Neuronal stem cell (in vitro differentiated cells): ENCODE measurements around the gene STXBP1.

Source experiments
- DNase-seq: peaks from one replicate; pipeline ENCODE4 v3.0.0-alpha.2; 2013; ENCODE audit warnings: low spot score
- H2AFZ ChIP-seq: one replicate; pipeline ENCODE4 v1.6.1; 2013; ENCODE audit warnings: mild to moderate bottlenecking, low read length, inconsistent platforms
- H2AK5ac ChIP-seq: 2 replicates; pipeline ENCODE4 v1.6.1; 2013; ENCODE audit warnings: low read depth, mild to moderate bottlenecking, inconsistent platforms, low read length, moderate library complexity, mixed read lengths
- H2BK120ac ChIP-seq: 2 replicates; pipeline ENCODE4 v1.6.1; 2013; ENCODE audit warnings: low read depth, mild to moderate bottlenecking, inconsistent platforms, low read length, moderate library complexity, mixed read lengths
- H2BK12ac ChIP-seq: one replicate; pipeline ENCODE4 v1.6.1; 2013; ENCODE audit warnings: low read length, inconsistent platforms
- H2BK15ac ChIP-seq: 2 replicates; pipeline ENCODE4 v1.6.1; 2013; ENCODE audit warnings: mild to moderate bottlenecking, low read length, inconsistent platforms, mixed read lengths
- H2BK5ac ChIP-seq: one replicate; pipeline ENCODE4 v1.6.1; 2013; ENCODE audit warnings: inconsistent platforms, mild to moderate bottlenecking, low read length, moderate library complexity
- H3K14ac ChIP-seq: one replicate; pipeline ENCODE4 v1.6.1; 2013; ENCODE audit warnings: low read length, inconsistent platforms
- H3K18ac ChIP-seq: 2 replicates; pipeline ENCODE4 v1.6.1; 2013; ENCODE audit warnings: low read length, inconsistent platforms
- H3K23ac ChIP-seq: 2 replicates; pipeline ENCODE4 v1.6.1; 2013; ENCODE audit warnings: low read depth, mild to moderate bottlenecking, mixed read lengths, low read length, inconsistent platforms; ENCODE audit not compliant: poor library complexity
- H3K27ac ChIP-seq: replicated peaks from 3 replicates; pipeline ENCODE4 v1.5.1; 2013; ENCODE audit warnings: low read length, inconsistent platforms
- H3K27me3 ChIP-seq, 3 experiments: 2 replicates each; pipeline ENCODE4 v1.6.1; 2013; ENCODE audit warnings: low read length in 3 of 3, mild to moderate bottlenecking in 2 of 3, inconsistent platforms in 1 of 3, low read depth in 1 of 3, mixed read lengths in 1 of 3, moderate library complexity in 1 of 3; ENCODE audit not compliant: control insufficient read depth in 3 of 3, insufficient read depth in 3 of 3
- H3K36me3 ChIP-seq, 2 donors: replicated peaks in 1 of 2; 2 replicates each; pipeline ENCODE4 v1.6.1; 2013; ENCODE audit warnings: low read length in 2 of 2; ENCODE audit not compliant: control insufficient read depth in 2 of 2, insufficient read depth in 2 of 2
- H3K4ac ChIP-seq: 2 replicates; pipeline ENCODE4 v1.6.1; 2013; ENCODE audit warnings: inconsistent platforms, mild to moderate bottlenecking, low read length, moderate library complexity
- H3K4me1 ChIP-seq, 2 donors: 1 replicate in 1 of 2; 2 replicates in 1 of 2; pipeline ENCODE4 v1.6.1; 2013; ENCODE audit warnings: low read length in 2 of 2, low read depth in 1 of 2; ENCODE audit not compliant: control insufficient read depth in 2 of 2, insufficient read depth in 1 of 2
- H3K4me2 ChIP-seq: one replicate; pipeline ENCODE4 v1.6.1; 2013; ENCODE audit warnings: mild to moderate bottlenecking, low read length, inconsistent platforms; ENCODE audit not compliant: insufficient read depth, poor library complexity, severe bottlenecking
- H3K4me3 ChIP-seq, 2 donors: 2 replicates each; pipeline ENCODE4 v1.5.1; 2013; ENCODE audit warnings: low read length in 2 of 2, mild to moderate bottlenecking in 2 of 2, inconsistent platforms in 1 of 2, moderate library complexity in 1 of 2
- H3K79me1 ChIP-seq: one replicate; pipeline ENCODE4 v1.6.1; 2013; ENCODE audit warnings: low read depth, mild to moderate bottlenecking, inconsistent platforms, low read length, moderate library complexity
- H3K9ac ChIP-seq: one replicate; pipeline ENCODE4 v1.6.1; 2013; ENCODE audit warnings: mild to moderate bottlenecking, low read depth, low read length, inconsistent platforms; ENCODE audit not compliant: poor library complexity
- H3K9me3 ChIP-seq, 2 donors: replicated peaks in 1 of 2; 2 replicates each; pipeline versions ENCODE3 to v1.6.1; 2013; ENCODE audit warnings: low read length in 2 of 2, mild to moderate bottlenecking in 2 of 2, inconsistent platforms in 1 of 2, low read depth in 1 of 2, mixed read lengths in 1 of 2, moderate library complexity in 1 of 2; ENCODE audit not compliant: control insufficient read depth in 2 of 2, insufficient read depth in 1 of 2
- H4K8ac ChIP-seq: one replicate; pipeline ENCODE4 v1.6.1; 2013; ENCODE audit warnings: low read depth, mild to moderate bottlenecking, inconsistent platforms, low read length, moderate library complexity
- H4K91ac ChIP-seq: one replicate; pipeline ENCODE4 v1.6.1; 2013; ENCODE audit warnings: low read length, low read depth, mild to moderate bottlenecking, inconsistent platforms; ENCODE audit not compliant: poor library complexity
- WGBS, 2 donors: extraction: QIAGEN DNeasy Blood & Tissue Kit; methylation state at CpG; one replicate each; pipeline ENCODE4 v1.1.7; 2013; ENCODE audit warnings: missing lambda C conversion rate in 2 of 2, mixed read lengths in 1 of 2; ENCODE audit not compliant: insufficient read length in 2 of 2, insufficient replicate concordance in 1 of 2; ENCODE audit errors: extremely low coverage in 2 of 2; 5-methylcytosine and 5-hydroxymethylcytosine counted together

Gene STXBP1

DNA sequence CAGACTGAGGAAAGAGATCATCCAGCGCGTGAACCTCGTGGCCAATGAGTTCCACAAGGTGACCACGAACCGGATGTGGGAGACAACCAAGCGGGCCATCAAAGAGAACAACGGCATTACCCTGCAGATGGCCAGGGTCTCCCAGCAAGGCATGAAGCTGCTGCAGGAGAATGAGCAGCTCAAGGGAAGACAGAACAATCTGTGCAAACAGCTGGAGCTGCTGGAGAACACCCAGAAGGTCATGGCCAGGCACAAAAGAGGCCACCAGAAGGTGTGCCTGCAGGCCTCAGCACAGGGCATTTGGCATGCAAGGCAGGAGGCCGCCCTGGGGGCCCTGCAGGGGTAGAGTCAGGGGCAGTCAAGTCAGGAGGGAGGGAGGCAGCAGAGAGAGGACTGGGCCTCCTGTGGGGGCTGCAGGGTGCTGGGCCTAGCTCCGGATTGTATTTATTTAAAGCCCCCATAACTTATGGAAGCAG lies 99.2 kb downstream of the STXBP1 start:
- H3K9ac ChIP-seq: peak overlapping the region; percentile 89
- H2BK12ac ChIP-seq: no peak overlapping the region
- no peak overlapping the region for H2AK5ac ChIP-seq
- H4K8ac ChIP-seq: no peak overlapping the region
- H3K4ac ChIP-seq: no peak overlapping the region
- no peak overlapping the region for H2AFZ ChIP-seq
- H3K27me3 ChIP-seq: peaks cover 0 to 10% (median 0%) of the 10 kb centered on the region in 3 experiments
- H3K14ac ChIP-seq: peak overlapping the region; percentile 95
- H2BK15ac ChIP-seq: no peak overlapping the region
- H3K4me2 ChIP-seq: no peak overlapping the region
- H3K4me3 ChIP-seq: no peak overlapping the region
- no peak overlapping the region for H2BK120ac ChIP-seq
- H4K91ac ChIP-seq: no peak overlapping the region
- H2BK5ac ChIP-seq: no peak overlapping the region
- H3K9me3 ChIP-seq: peaks cover 0 to 3% of the 10 kb centered on the region in 2 donors
- H3K36me3 ChIP-seq: no peaks in the 10 kb centered on the region
- WGBS, 2 donors: no CpG with 5 or more reads among the region's 9 CpGs
- H3K23ac ChIP-seq: peak overlapping the region; percentile 0
- peaks cover 4% of the 10 kb centered on the region for H3K79me1 ChIP-seq
- no peak overlapping the region for H3K18ac ChIP-seq
- no peak overlapping the region for H3K27ac ChIP-seq
- DNase-seq: no peak
- H3K4me1 ChIP-seq: peaks cover 6 to 25% of the 10 kb centered on the region in 2 donors

DNA sequence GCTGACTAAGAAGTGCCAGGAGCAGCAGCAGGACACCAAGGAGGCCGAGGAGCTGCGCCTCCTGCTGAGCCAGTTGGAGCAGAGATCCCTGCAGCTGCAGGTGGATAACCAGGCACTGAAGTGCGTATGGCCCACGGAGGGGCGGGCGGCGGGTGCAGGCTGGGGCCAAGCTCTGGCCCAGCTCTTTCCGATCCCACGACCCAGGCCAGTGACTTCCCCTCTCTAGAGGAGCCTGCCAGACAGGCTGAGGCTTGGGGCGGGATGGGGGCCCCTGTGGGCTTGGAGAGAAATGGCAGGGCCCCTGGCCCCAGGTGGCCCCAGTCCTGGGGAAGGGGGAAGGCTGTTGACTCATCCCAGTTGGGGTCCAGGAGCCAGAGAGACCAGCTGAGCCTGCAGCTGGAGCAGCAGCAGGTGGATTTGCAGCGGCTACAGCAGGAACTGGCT lies 99.8 kb downstream of the STXBP1 start:
- H2BK12ac ChIP-seq: no peak overlapping the region
- H3K36me3 ChIP-seq: no peaks in the 10 kb centered on the region
- no peak overlapping the region for H4K91ac ChIP-seq
- peak overlapping the region; percentile 62 for H3K18ac ChIP-seq
- peaks cover 4% of the 10 kb centered on the region for H3K79me1 ChIP-seq
- H3K23ac ChIP-seq: peak overlapping the region; percentile 0
- no peak overlapping the region for H2AFZ ChIP-seq
- H2AK5ac ChIP-seq: no peak overlapping the region
- H3K9me3 ChIP-seq: peaks cover 0 to 3% of the 10 kb centered on the region in 2 donors
- H3K14ac ChIP-seq: peak overlapping the region; percentile 95
- no peak overlapping the region for H3K27ac ChIP-seq
- H3K4ac ChIP-seq: no peak overlapping the region
- peak overlapping the region; percentile 39 for H2BK15ac ChIP-seq
- no CpG with 5 or more reads among the region's 11 CpGs for WGBS, 2 donors
- H3K4me1 ChIP-seq: peaks cover 6 to 28% of the 10 kb centered on the region in 2 donors
- H3K4me2 ChIP-seq: peak overlapping the region; percentile 14
- H4K8ac ChIP-seq: no peak overlapping the region
- H3K9ac ChIP-seq: peak overlapping the region; percentile 89
- peak overlapping the region; percentile 39 for H2BK5ac ChIP-seq
- no peak for DNase-seq
- H3K27me3 ChIP-seq: peaks cover 0 to 10% (median 0%) of the 10 kb centered on the region in 3 experiments
- H3K4me3 ChIP-seq: no peak overlapping the region
- no peak overlapping the region for H2BK120ac ChIP-seq

DNA sequence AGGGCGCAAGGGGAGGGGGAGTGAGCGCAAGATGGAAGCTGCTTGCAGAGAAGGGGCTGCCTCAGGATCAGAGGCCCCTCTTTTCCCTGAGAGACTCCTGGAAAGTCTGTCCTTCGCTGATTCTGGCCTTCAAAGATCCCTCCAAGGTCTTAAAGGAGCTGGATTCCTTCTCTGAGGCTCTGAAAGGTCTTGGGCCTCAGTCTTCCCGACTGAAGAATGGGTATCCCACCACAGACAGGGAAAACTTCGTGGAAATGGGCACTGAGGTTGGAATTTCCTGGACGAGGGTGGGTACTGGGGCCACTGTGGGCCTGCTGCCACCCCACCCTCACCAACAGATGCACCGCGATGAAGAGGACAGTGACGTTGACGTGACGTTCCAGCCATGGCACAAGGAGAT lies 100.3 kb downstream of the STXBP1 start:
- H4K91ac ChIP-seq: no peak overlapping the region
- H3K36me3 ChIP-seq: no peaks in the 10 kb centered on the region
- H2BK15ac ChIP-seq: peak overlapping the region; percentile 27
- H3K14ac ChIP-seq: peak overlapping the region; percentile 91
- no peak overlapping the region for H2AFZ ChIP-seq
- H4K8ac ChIP-seq: no peak overlapping the region
- H3K18ac ChIP-seq: no peak overlapping the region
- no peak overlapping the region for H3K4me2 ChIP-seq
- peaks cover 4% of the 10 kb centered on the region for H3K79me1 ChIP-seq
- H3K4ac ChIP-seq: no peak overlapping the region
- peaks cover 0 to 3% of the 10 kb centered on the region in 2 donors for H3K9me3 ChIP-seq
- H2BK5ac ChIP-seq: peak overlapping the region; percentile 39
- WGBS, 2 donors: no CpG with 5 or more reads among the region's 11 CpGs
- H2BK120ac ChIP-seq: no peak overlapping the region
- peaks cover 6 to 28% of the 10 kb centered on the region in 2 donors for H3K4me1 ChIP-seq
- H2AK5ac ChIP-seq: peak overlapping the region; percentile 78
- H3K23ac ChIP-seq: no peak overlapping the region
- peaks cover 0 to 10% (median 0%) of the 10 kb centered on the region in 3 experiments for H3K27me3 ChIP-seq
- no peak overlapping the region for H2BK12ac ChIP-seq
- H3K4me3 ChIP-seq: no peak overlapping the region
- no peak for DNase-seq
- H3K27ac ChIP-seq: no peak overlapping the region
- H3K9ac ChIP-seq: no peak overlapping the region

DNA sequence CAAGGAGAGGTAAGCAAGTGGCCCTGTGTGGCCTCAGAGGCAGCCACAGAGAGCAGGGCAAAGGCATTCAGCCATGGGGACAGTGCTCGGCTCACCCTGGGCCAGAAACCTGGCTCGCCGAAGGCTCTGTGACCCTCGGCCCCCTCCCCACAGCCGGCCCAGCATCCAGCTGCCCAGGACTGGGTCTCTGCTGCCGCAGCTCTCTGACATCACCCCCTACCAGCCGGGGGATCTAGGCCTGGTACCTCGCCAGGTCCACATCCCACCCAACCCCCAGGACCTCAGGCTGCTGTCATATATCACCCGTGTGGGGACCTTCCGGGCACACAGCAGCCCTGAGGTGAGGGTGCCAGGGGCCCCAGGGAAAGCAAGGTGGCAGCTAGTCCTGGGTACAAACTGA lies 100.8 kb downstream of the STXBP1 start:
- Histone ChIP-seq H2BK12ac (no peak overlapping the region), H3K9me3 (peaks cover 0 to under 1% of the 10 kb centered on the region in 2 donors), H3K79me1 (peaks cover 4% of the 10 kb centered on the region), H3K23ac (no peak overlapping the region), H3K9ac (no peak overlapping the region), H3K36me3 (no peaks in the 10 kb centered on the region), H4K91ac (no peak overlapping the region), H4K8ac (no peak overlapping the region), H3K14ac (peak overlapping the region; percentile 91), H3K4me2 (no peak overlapping the region), H2BK15ac (peak overlapping the region; percentile 27), H2AK5ac (peak overlapping the region; percentile 78), H2AFZ (no peak overlapping the region), H3K27ac (no peak overlapping the region), H3K18ac (peak overlapping the region; percentile 18), H3K4me1 (peaks cover 6 to 28% of the 10 kb centered on the region in 2 donors), H3K4ac (no peak overlapping the region), H3K4me3 (no peak overlapping the region), H2BK120ac (no peak overlapping the region), H3K27me3 (peaks cover 0 to 10% (median 0%) of the 10 kb centered on the region in 3 experiments), H2BK5ac (peak overlapping the region; percentile 39)
- no CpG with 5 or more reads among the region's 10 CpGs for WGBS, 2 donors
- DNase-seq: no peak
